ENCODE measurements around the gene AREG. TPM values are rescaled to one million over a fixed set of nuclear protein-coding genes. Genes with fewer than 3 reads are reported as not detected.

The AREG gene
- total and polyA plus RNA-seq, 2 donors (not counting 1 experiment from before 2014, with no cell fraction given): 0.50 to 2.0 TPM

DNA sequence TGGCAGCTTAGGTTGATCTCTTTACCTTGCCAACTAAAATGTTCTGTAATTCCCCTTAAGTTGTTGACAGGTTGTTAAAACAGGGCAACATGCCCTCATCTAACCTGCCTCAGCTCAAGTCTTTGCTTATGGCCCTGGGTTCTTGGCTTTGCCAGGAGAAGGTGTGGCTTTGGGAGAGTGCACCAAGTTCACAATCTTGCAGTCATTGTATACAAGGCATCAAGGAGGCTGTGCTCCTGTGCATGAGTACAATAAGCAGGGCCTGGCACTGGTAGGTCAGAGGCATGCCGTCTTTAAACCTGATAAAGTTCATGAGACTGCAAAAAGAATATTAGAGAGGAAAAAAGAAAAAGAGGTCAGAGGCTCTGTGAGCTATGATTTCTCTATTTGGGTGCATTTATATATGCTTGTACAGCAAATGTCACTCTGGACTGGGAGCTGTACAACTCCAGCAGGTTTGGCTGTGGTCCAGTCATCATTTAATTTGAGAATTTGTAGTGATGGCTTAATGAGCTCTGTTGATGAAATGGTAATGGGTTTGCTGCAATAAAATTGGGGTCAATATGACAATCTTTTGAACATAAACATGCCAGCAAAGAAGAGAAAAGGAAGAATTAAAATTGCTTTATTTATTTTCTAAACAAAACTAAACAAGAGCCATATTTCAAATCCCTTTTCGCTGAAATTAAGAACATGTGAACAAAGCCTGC, 30.3 kb downstream of the AREG start:
- Histone ChIP-seq H3K4me2 (ENCODE audit: extremely low read depth, insufficient read depth, low read length) (no peak overlapping the region), H3K36me3 (ENCODE audit: control insufficient read depth, insufficient read depth, low read length) (no peaks in the 10 kb centered on the region), H3K9me3 (ENCODE audit: control insufficient read depth, insufficient read depth, low read depth, low read length) (no peaks in the 10 kb centered on the region), H3K4me3 (replicated peaks in 1 of 4; ENCODE audit: control extremely low read depth in 1 of 4, insufficient read depth in 1 of 4, low read depth in 3 of 4, low read length in 4 of 4) (no peak overlapping the region), H3K27ac (ENCODE audit: insufficient read depth, low read length) (no peak overlapping the region), H3K79me2 (ENCODE audit: control insufficient read depth, insufficient read depth, low read length) (no peaks in the 10 kb centered on the region), H3K4me1 (ENCODE audit: control insufficient read depth, extremely low read depth, insufficient read depth, low read length) (peaks cover 6% of the 10 kb centered on the region), H3K27me3 (ENCODE audit: control insufficient read depth, insufficient read depth, low read length) (no peaks in the 10 kb centered on the region), H4K20me1 (ENCODE audit: control insufficient read depth, extremely low read depth, insufficient read depth, low read length) (no peaks in the 10 kb centered on the region), H3K9ac (ENCODE audit: insufficient read depth, low read length) (no peak overlapping the region), H2AFZ (ENCODE audit: low read length) (no peak overlapping the region)
- no peak for DNase-seq (ENCODE audit: low read depth in 2 of 2)
- TF ChIP-seq EZH2 (IDR thresholded peaks at IDR 0.05; ENCODE audit: low read length, missing control alignments): no peak
- TF ChIP-seq, protein P1, sequence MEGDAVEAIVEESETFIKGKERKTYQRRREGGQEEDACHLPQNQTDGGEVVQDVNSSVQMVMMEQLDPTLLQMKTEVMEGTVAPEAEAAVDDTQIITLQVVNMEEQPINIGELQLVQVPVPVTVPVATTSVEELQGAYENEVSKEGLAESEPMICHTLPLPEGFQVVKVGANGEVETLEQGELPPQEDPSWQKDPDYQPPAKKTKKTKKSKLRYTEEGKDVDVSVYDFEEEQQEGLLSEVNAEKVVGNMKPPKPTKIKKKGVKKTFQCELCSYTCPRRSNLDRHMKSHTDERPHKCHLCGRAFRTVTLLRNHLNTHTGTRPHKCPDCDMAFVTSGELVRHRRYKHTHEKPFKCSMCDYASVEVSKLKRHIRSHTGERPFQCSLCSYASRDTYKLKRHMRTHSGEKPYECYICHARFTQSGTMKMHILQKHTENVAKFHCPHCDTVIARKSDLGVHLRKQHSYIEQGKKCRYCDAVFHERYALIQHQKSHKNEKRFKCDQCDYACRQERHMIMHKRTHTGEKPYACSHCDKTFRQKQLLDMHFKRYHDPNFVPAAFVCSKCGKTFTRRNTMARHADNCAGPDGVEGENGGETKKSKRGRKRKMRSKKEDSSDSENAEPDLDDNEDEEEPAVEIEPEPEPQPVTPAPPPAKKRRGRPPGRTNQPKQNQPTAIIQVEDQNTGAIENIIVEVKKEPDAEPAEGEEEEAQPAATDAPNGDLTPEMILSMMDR (conservative IDR thresholded peaks at IDR 0.05 in 1 of 2, IDR thresholded peaks at IDR 0.05 in 1 of 2; ENCODE audit: low read depth in 1 of 2, low read length in 2 of 2): no peak

- Histone ChIP-seq H2AFZ (ENCODE audit: low read length) (no peak overlapping the region), H3K79me2 (ENCODE audit: control insufficient read depth, insufficient read depth, low read length) (no peaks in the 10 kb centered on the region), H3K27me3 (ENCODE audit: control insufficient read depth, insufficient read depth, low read length) (no peaks in the 10 kb centered on the region), H3K36me3 (ENCODE audit: control insufficient read depth, insufficient read depth, low read length) (no peaks in the 10 kb centered on the region), H3K9ac (ENCODE audit: insufficient read depth, low read length) (no peak overlapping the region), H3K27ac (ENCODE audit: insufficient read depth, low read length) (no peak overlapping the region), H3K4me3 (replicated peaks in 1 of 4; ENCODE audit: control extremely low read depth in 1 of 4, insufficient read depth in 1 of 4, low read depth in 3 of 4, low read length in 4 of 4) (no peak overlapping the region), H3K4me1 (ENCODE audit: control insufficient read depth, extremely low read depth, insufficient read depth, low read length) (peaks cover 6% of the 10 kb centered on the region), H3K4me2 (ENCODE audit: extremely low read depth, insufficient read depth, low read length) (no peak overlapping the region), H4K20me1 (ENCODE audit: control insufficient read depth, extremely low read depth, insufficient read depth, low read length) (no peaks in the 10 kb centered on the region), H3K9me3 (ENCODE audit: control insufficient read depth, insufficient read depth, low read depth, low read length) (no peaks in the 10 kb centered on the region)
- TF ChIP-seq, protein P1 (conservative IDR thresholded peaks at IDR 0.05 in 1 of 2, IDR thresholded peaks at IDR 0.05 in 1 of 2; ENCODE audit: low read depth in 1 of 2, low read length in 2 of 2): no peak
- TF ChIP-seq EZH2 (IDR thresholded peaks at IDR 0.05; ENCODE audit: low read length, missing control alignments): no peak
- no peak for DNase-seq (ENCODE audit: low read depth in 2 of 2)
Measured at GRCh38 chr4:74475946-74476345, 31.0 kb downstream of the AREG start.

GRCh38 chr4:74479009-74479408, 34.1 kb downstream of the AREG start:
- no peak for DNase-seq (ENCODE audit: low read depth in 2 of 2)
- no peak overlapping the region for H3K4me3 ChIP-seq (replicated peaks in 1 of 4; ENCODE audit: control extremely low read depth in 1 of 4, insufficient read depth in 1 of 4, low read depth in 3 of 4, low read length in 4 of 4)
- no peaks in the 10 kb centered on the region for H3K9me3 ChIP-seq (ENCODE audit: control insufficient read depth, insufficient read depth, low read depth, low read length)
- no peak overlapping the region for H2AFZ ChIP-seq (ENCODE audit: low read length)
- TF ChIP-seq, protein P1 (conservative IDR thresholded peaks at IDR 0.05 in 1 of 2, IDR thresholded peaks at IDR 0.05 in 1 of 2; ENCODE audit: low read depth in 1 of 2, low read length in 2 of 2): no peak
- no peak for TF ChIP-seq EZH2 (IDR thresholded peaks at IDR 0.05; ENCODE audit: low read length, missing control alignments)
- no peak overlapping the region for H3K9ac ChIP-seq (ENCODE audit: insufficient read depth, low read length)
- no peaks in the 10 kb centered on the region for H3K27me3 ChIP-seq (ENCODE audit: control insufficient read depth, insufficient read depth, low read length)
- peaks cover 2% of the 10 kb centered on the region for H3K4me1 ChIP-seq (ENCODE audit: control insufficient read depth, extremely low read depth, insufficient read depth, low read length)
- H3K36me3 ChIP-seq (ENCODE audit: control insufficient read depth, insufficient read depth, low read length): no peaks in the 10 kb centered on the region
- H4K20me1 ChIP-seq (ENCODE audit: control insufficient read depth, extremely low read depth, insufficient read depth, low read length): no peaks in the 10 kb centered on the region
- no peak overlapping the region for H3K4me2 ChIP-seq (ENCODE audit: extremely low read depth, insufficient read depth, low read length)
- no peaks in the 10 kb centered on the region for H3K79me2 ChIP-seq (ENCODE audit: control insufficient read depth, insufficient read depth, low read length)
- no peak overlapping the region for H3K27ac ChIP-seq (ENCODE audit: insufficient read depth, low read length)

Data from fibroblast of lung (primary cell).